Measurements from ENCODE around the gene CGB1. TPM values are rescaled to one million over a fixed set of nuclear protein-coding genes. Genes with fewer than 3 reads are reported as not detected.

CGB1 gene
- total RNA-seq, 4 donors from 2014 or later: not detected

GRCh38 chr19:49020931-49021895, 15.5 kb downstream of the CGB1 start:
- TF ChIP-seq CTCF (IDR thresholded peaks at IDR 0.05): no peak
- no peak for DNase-seq (ENCODE audit: low spot score)
- ATAC-seq (ENCODE audit: low FRiP score): no peak

- ATAC-seq (ENCODE audit: low FRiP score) (no peak), DNase-seq (ENCODE audit: low spot score) (no peak)
- no peak for TF ChIP-seq CTCF (IDR thresholded peaks at IDR 0.05)
These were observed 16.4 kb downstream of the CGB1 start for GRCh38 chr19:49020342-49020741.

GRCh38 chr19:49019242-49019932, 17.3 kb downstream of the CGB1 start:
- DNase-seq (ENCODE audit: low spot score) (peak; percentile 41), ATAC-seq (ENCODE audit: low FRiP score) (peak; percentile 49)
- TF ChIP-seq CTCF (IDR thresholded peaks at IDR 0.05): no peak

GRCh38 chr19:49018388-49019241, 18.1 kb downstream of the CGB1 start:
- peak; percentile 36 for ATAC-seq (ENCODE audit: low FRiP score)
- peak; percentile 60 for DNase-seq (ENCODE audit: low spot score)

GRCh38 chr19:49017666-49018351, 18.9 kb downstream of the CGB1 start:
- ATAC-seq (ENCODE audit: low FRiP score) (peak; percentile 31), DNase-seq (ENCODE audit: low spot score) (no peak)
- no peak for TF ChIP-seq CTCF (IDR thresholded peaks at IDR 0.05)

- DNase-seq (ENCODE audit: low spot score): no peak
- no peak for TF ChIP-seq CTCF (IDR thresholded peaks at IDR 0.05)
- ATAC-seq (ENCODE audit: low FRiP score): no peak
These were observed 19.5 kb downstream of the CGB1 start, which contains the start of gene LHB for GRCh38 chr19:49017041-49017665. TSS of gene LHB (minus strand) at chr19:49017091. CDS start at chr19:49017081, 10 bp downstream.

All from omental fat pad (tissue), 4 donors.